H9 (cell line): ENCODE measurements around the gene EVC. TPM values are rescaled to one million over a fixed set of nuclear protein-coding genes. Genes with fewer than 3 reads are reported as not detected.
A peak's percentile ranks its signal among the peaks of the same experiment; 100 is the strongest.

Experiments
- DNase-seq: peaks from one replicate; pipeline ENCODE4 v3.0.0-alpha.2; 2017
- H2AFZ ChIP-seq: one replicate; pipeline ENCODE4 v1.6.1; 2013; ENCODE audit warnings: mild to moderate bottlenecking, low read length, control low read depth, moderate library complexity
- H2AK5ac ChIP-seq: 2 replicates; pipeline ENCODE4 v1.6.1; 2013; ENCODE audit warnings: low read length, control low read depth, mixed read lengths; ENCODE audit not compliant: insufficient read length
- H2BK120ac ChIP-seq: one replicate; pipeline ENCODE4 v1.6.1; 2013; ENCODE audit warnings: low read depth, mild to moderate bottlenecking, low read length, control low read depth, inconsistent platforms; ENCODE audit not compliant: poor library complexity, severe bottlenecking
- H2BK12ac ChIP-seq: 2 replicates; pipeline ENCODE4 v1.6.1; 2013; ENCODE audit warnings: low read length, control low read depth, mixed read lengths, low read depth; ENCODE audit not compliant: insufficient read length
- H2BK15ac ChIP-seq: 2 replicates; pipeline ENCODE4 v1.6.1; 2013; ENCODE audit warnings: low read depth, low read length, control low read depth
- H2BK20ac ChIP-seq: one replicate; pipeline ENCODE4 v1.6.1; 2013; ENCODE audit warnings: low read depth, mild to moderate bottlenecking, low read length, control low read depth, inconsistent platforms; ENCODE audit not compliant: poor library complexity, severe bottlenecking
- H2BK5ac ChIP-seq: 2 replicates; pipeline ENCODE4 v1.6.1; 2013; ENCODE audit warnings: low read length, control low read depth, mixed read lengths; ENCODE audit not compliant: insufficient read length
- H3K14ac ChIP-seq: 2 replicates; pipeline ENCODE4 v1.6.1; 2013; ENCODE audit warnings: low read length, control low read depth; ENCODE audit not compliant: insufficient read depth
- H3K18ac ChIP-seq: 2 replicates; pipeline ENCODE4 v1.6.1; 2013; ENCODE audit warnings: low read depth, mild to moderate bottlenecking, mixed read lengths, low read length, control low read depth; ENCODE audit not compliant: insufficient read length
- H3K23ac ChIP-seq: 2 replicates; pipeline ENCODE4 v1.6.1; 2013; ENCODE audit warnings: low read length, control low read depth, mixed read lengths, low read depth; ENCODE audit not compliant: insufficient read length
- H3K23me2 ChIP-seq: 2 replicates; pipeline ENCODE4 v1.6.1; 2013; ENCODE audit warnings: low read depth, mild to moderate bottlenecking, mixed read lengths, low read length, control low read depth; ENCODE audit not compliant: insufficient read length, poor library complexity, severe bottlenecking
- H3K27ac ChIP-seq: 2 replicates; pipeline ENCODE4 v1.5.1; 2013; ENCODE audit warnings: low read length, control low read depth, mixed read lengths, low read depth; ENCODE audit not compliant: insufficient read length
- H3K27me3 ChIP-seq: 2 replicates; pipeline ENCODE4 v1.6.1; 2013; ENCODE audit warnings: low read length, control low read depth, inconsistent platforms; ENCODE audit not compliant: insufficient read depth
- H3K4ac ChIP-seq: 2 replicates; pipeline ENCODE4 v1.6.1; 2013; ENCODE audit warnings: low read depth, mild to moderate bottlenecking, control low read depth, inconsistent platforms, low read length, moderate library complexity
- H3K4me1 ChIP-seq: 2 replicates; pipeline ENCODE4 v1.6.1; 2013; ENCODE audit warnings: low read length, control low read depth, inconsistent platforms; ENCODE audit not compliant: insufficient read depth
- H3K4me2 ChIP-seq: 2 replicates; pipeline ENCODE4 v1.6.1; 2013; ENCODE audit warnings: low read length, control low read depth, mixed read lengths; ENCODE audit not compliant: insufficient read length, insufficient read depth
- H3K56ac ChIP-seq: 2 replicates; pipeline ENCODE4 v1.6.1; 2013; ENCODE audit warnings: low read depth, mild to moderate bottlenecking, mixed read lengths, low read length, control low read depth; ENCODE audit not compliant: insufficient read length
- H3K79me1 ChIP-seq: 2 replicates; pipeline ENCODE4 v1.6.1; 2013; ENCODE audit warnings: low read depth, mild to moderate bottlenecking, moderate library complexity, low read length, control low read depth, inconsistent platforms; ENCODE audit not compliant: insufficient read depth, poor library complexity, severe bottlenecking
- H3K79me2 ChIP-seq: 2 replicates; pipeline ENCODE4 v1.6.1; 2013; ENCODE audit warnings: low read length, control low read depth, inconsistent platforms; ENCODE audit not compliant: insufficient read depth
- H3K9ac ChIP-seq: 2 replicates; pipeline ENCODE4 v1.6.1; 2013; ENCODE audit warnings: low read length, control low read depth, mixed read lengths; ENCODE audit not compliant: insufficient read length; ENCODE audit errors: extremely low read depth
- H3K9me3 ChIP-seq: one replicate; pipeline ENCODE4 v1.6.1; 2013; ENCODE audit warnings: low read depth, low read length, inconsistent platforms; ENCODE audit not compliant: control insufficient read depth
- H3T11ph ChIP-seq: one replicate; pipeline ENCODE4 v1.6.1; 2013; ENCODE audit warnings: mild to moderate bottlenecking, low read length, control low read depth, inconsistent platforms
- H4K20me1 ChIP-seq: one replicate; pipeline ENCODE4 v1.6.1; 2013; ENCODE audit not compliant: control insufficient read depth, insufficient read length, insufficient read depth
- H4K5ac ChIP-seq: 2 replicates; pipeline ENCODE4 v1.6.1; 2013; ENCODE audit warnings: low read depth, mild to moderate bottlenecking, mixed read lengths, low read length, control low read depth; ENCODE audit not compliant: insufficient read length
- H4K8ac ChIP-seq: replicated peaks from 2 replicates; pipeline ENCODE4 v1.6.1; 2013; ENCODE audit warnings: low read length, control low read depth, mixed read lengths, low read depth; ENCODE audit not compliant: insufficient read length
- H4K91ac ChIP-seq: 2 replicates; pipeline ENCODE4 v1.6.1; 2013; ENCODE audit warnings: low read depth, mild to moderate bottlenecking, moderate library complexity, mixed read lengths, low read length, control low read depth; ENCODE audit not compliant: insufficient read length
- H3K27ac Mint-ChIP-seq, 3 experiments: 2 replicates in 2 of 3; 3 replicates in 1 of 3; pipeline ENCODE4 v1.8.0; 2020 to 2021; ENCODE audit warnings: mixed read lengths in 3 of 3, mild to moderate bottlenecking in 1 of 3, moderate library complexity in 1 of 3
- H3K27me3 Mint-ChIP-seq: 2 replicates; pipeline ENCODE4 v1.8.0; 2021; ENCODE audit warnings: low read depth, mild to moderate bottlenecking, moderate library complexity, mixed read lengths
- H3K36me3 Mint-ChIP-seq, 3 experiments: 2 replicates in 2 of 3; 3 replicates in 1 of 3; pipeline ENCODE4 v1.8.0; 2020 to 2021; ENCODE audit warnings: low read depth in 3 of 3, mixed read lengths in 3 of 3; ENCODE audit not compliant: insufficient read depth in 1 of 3
- H3K4me1 Mint-ChIP-seq, 2 experiments: 2 replicates each; pipeline ENCODE4 v1.8.0; 2020; ENCODE audit warnings: mixed read lengths in 2 of 2
- H3K4me3 Mint-ChIP-seq, 2 experiments: 2 replicates in 1 of 2; 3 replicates in 1 of 2; pipeline ENCODE4 v1.8.0; 2020 to 2021; ENCODE audit warnings: mild to moderate bottlenecking in 2 of 2, mixed read lengths in 2 of 2, moderate library complexity in 1 of 2
- H3K9me3 Mint-ChIP-seq, 2 experiments: 2 replicates in 1 of 2; 3 replicates in 1 of 2; pipeline ENCODE4 v1.8.0; 2020; ENCODE audit warnings: mild to moderate bottlenecking in 2 of 2, mixed read lengths in 2 of 2, moderate library complexity in 1 of 2
- CTCF ChIP-seq: fragments of 200-600 bp; sonication (generic); conservative IDR thresholded peaks from 3 replicates; pipeline ENCODE4 v1.8.0; 2021; ENCODE audit warnings: antibody characterized with exemption, mild to moderate bottlenecking
- WGBS: extraction: QIAGEN DNeasy Blood & Tissue Kit; methylation state at CpG from one replicate; pipeline ENCODE4 v1.1.7; 2013; ENCODE audit warnings: missing lambda C conversion rate, low lambda C conversion rate, mixed read lengths; ENCODE audit not compliant: insufficient read length; ENCODE audit errors: extremely low coverage; 5-methylcytosine and 5-hydroxymethylcytosine counted together
- total RNA-seq: library from RNA; stranded (reverse); gene quantifications from 2 replicates; pipeline ENCODE4 v1.2.1, GENCODE V29; 2021

EVC gene
- total RNA-seq, 1 experiment from 2014 or later, result 10.1 TPM

- Histone ChIP-seq H3T11ph (no peak overlapping the region), H3K23ac (no peak overlapping the region), H3K4ac (no peak overlapping the region), H2BK12ac (no peak overlapping the region), H2BK15ac (no peak overlapping the region), H4K8ac (no peak overlapping the region), H3K79me1 (no peaks in the 10 kb centered on the region), H3K9me3 (no peaks in the 10 kb centered on the region), H2BK120ac (no peak overlapping the region), H2BK20ac (no peak overlapping the region), H3K56ac (no peak overlapping the region), H2AFZ (no peak overlapping the region), H3K14ac (no peak overlapping the region), H2AK5ac (no peak overlapping the region), H3K27me3 (no peaks in the 10 kb centered on the region), H4K5ac (no peak overlapping the region), H4K20me1 (no peaks in the 10 kb centered on the region), H3K9ac (no peak overlapping the region), H3K27ac (no peak overlapping the region), H3K23me2 (no peaks in the 10 kb centered on the region), H4K91ac (no peak overlapping the region), H3K4me1 (no peaks in the 10 kb centered on the region; the same call in 1 of the 2 replicates), H3K79me2 (no peaks in the 10 kb centered on the region), H3K4me2 (no peak overlapping the region), H2BK5ac (no peak overlapping the region), H3K18ac (no peak overlapping the region)
- peaks cover 13 to 16% of the 10 kb centered on the region in 2 experiments for H3K4me1 Mint-ChIP-seq
- no peaks in the 10 kb centered on the region for H3K27me3 Mint-ChIP-seq
- peak overlapping the region; percentile 36 to 75 (median 48); a peak in 2 of 7 replicates for H3K27ac Mint-ChIP-seq
- no peak for DNase-seq
- H3K36me3 Mint-ChIP-seq, result peaks cover 21 to 41% (median 22%) of the 10 kb centered on the region in 3 experiments
- no peak for TF ChIP-seq CTCF
- no CpG with 5 or more reads among the region's 15 CpGs for WGBS
- no peak overlapping the region for H3K4me3 Mint-ChIP-seq
- H3K9me3 Mint-ChIP-seq, result no peaks in the 10 kb centered on the region; a peak in 1 of 5 replicates
Observed at GRCh38 chr4:5863461-5864113, 152.6 kb downstream of the EVC start.

Other genes with a start within 250 kb of the EVC start
- gene EVC2, start 2.6 kb upstream of the EVC start, total RNA-seq, result 7.1 and 7.8 TPM in 2 replicates
- 71.6 and 73.1 TPM in 2 replicates for gene CRMP1, start 181.9 kb downstream of the EVC start, total RNA-seq